NOMO-1 treated with DMSO at 0.1 percent for 48 hours (cell line): ENCODE measurements around the gene CCL1.

Experiments used
- DNase-seq: peaks from one replicate; lab custom pipeline; 2025; ENCODE audit not compliant: unreplicated experiment; lab: John Stamatoyannopoulos, UW

The CCL1 gene

DNA sequence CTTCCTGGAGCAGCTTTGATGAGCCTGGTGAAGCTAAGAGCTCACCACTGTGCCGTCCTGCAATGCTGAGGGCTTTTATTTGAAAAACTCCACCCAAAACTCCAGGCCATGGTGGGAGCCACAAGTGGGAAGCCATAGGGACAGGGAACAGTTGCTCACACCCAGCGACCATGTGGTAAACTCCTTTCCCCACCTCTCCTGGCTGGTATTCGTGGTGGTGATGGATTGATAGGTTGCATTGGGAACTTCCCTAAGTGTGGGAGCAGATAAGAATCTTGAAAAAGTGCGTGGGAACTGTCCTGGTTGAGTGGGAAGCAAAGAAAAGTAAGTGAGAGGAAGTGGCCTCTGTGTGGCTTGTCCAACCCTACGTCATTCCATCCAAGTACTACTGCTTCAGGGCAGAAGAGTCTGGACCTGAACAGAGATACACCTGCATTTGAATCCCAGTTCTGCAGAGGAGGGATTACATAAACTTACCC, at the start of gene CCL1:
CCL1 (minus strand) TSS at position 51 of the 479 bp plus-strand sequence. CDS start 72 bp downstream, outside the sequence.
- no peak for DNase-seq

DNA sequence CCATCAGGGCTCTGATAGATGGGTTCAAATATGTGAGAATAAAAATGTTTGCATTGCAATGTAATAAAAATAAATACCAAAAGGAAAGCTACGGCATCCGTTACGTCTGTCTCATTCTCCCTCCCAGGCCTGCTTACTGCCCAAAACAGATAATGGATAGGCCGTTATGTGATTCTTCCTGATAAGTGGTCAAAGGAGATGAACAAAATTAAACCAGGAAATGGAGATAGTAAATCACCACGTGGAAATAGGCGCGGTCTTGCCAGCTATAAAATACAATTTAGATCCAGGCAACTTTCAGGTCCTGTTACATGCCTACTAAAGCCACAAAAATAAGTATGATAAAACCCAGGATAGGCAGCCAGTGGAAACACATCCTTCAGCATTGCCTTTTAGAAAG, 49.5 kb upstream of the CCL1 start:
- no peak for DNase-seq

GRCh38 chr17:34411646-34412421, 48.8 kb upstream of the CCL1 start:
- DNase-seq: no peak

DNA sequence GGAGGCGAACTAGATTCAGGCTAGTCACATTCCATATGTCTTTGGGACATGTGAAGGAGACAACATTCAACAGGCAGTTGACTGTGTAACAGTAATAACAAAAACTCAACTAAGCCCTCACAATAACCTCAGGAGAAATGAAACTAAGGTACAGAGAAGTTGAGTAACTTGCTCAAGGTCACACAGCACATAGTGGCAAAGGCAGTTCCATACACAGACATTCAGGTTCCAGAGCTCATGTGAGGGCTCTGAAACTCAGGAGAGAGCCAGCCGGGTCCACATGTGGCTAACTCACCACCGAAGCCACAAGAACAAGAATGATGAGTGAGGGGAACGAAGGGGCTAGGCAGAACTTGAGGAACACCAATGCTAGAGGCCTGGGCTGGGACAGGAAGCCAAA, 46.3 kb upstream of the CCL1 start:
- DNase-seq: no peak

DNA sequence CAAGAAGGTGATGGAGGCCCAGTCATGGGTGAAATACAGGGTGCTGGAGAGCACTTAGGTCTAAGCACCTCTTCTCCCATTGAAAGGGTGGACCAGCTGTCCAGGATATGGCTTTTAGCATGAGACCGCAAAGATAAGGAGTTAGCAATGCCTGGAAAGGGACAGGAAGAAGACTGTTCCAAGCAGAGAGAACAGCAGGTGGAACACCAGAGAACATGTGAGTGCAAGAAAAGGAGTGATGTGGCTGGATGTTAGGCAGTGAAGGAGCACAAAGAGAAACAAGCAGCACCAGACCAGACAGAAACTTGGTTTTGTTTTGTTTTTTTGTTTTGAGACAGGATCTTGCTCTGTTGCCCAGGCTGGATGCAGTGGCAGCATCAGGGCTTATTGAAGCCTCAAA, 45.4 kb upstream of the CCL1 start:
- DNase-seq: no peak

- no peak for DNase-seq
These were observed 43.2 kb upstream of the CCL1 start for GRCh38 chr17:34406226-34406625.

- DNase-seq: peak; percentile 53
These were observed 40.0 kb upstream of the CCL1 start for GRCh38 chr17:34403006-34403405.

DNA sequence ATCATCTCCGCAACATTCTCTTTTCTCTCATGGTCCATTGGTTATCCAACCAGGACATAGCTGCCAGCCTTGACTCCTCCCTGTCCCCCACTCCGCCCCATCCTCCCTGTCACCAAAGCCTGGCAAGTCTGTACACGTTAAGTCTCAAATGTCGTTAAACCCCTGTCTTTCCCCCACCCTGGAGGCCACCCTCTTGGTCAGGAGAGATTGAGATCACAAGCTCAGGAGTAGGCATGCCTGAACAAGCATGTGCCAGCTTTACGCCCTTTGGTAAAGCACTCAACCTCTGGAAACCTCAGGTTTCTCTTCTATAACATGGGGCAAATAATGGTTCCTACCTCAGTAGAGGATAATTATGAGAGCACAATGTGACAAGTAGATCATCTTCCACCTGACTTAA, 38.1 kb upstream of the CCL1 start:
- DNase-seq: peak; percentile 44

DNA sequence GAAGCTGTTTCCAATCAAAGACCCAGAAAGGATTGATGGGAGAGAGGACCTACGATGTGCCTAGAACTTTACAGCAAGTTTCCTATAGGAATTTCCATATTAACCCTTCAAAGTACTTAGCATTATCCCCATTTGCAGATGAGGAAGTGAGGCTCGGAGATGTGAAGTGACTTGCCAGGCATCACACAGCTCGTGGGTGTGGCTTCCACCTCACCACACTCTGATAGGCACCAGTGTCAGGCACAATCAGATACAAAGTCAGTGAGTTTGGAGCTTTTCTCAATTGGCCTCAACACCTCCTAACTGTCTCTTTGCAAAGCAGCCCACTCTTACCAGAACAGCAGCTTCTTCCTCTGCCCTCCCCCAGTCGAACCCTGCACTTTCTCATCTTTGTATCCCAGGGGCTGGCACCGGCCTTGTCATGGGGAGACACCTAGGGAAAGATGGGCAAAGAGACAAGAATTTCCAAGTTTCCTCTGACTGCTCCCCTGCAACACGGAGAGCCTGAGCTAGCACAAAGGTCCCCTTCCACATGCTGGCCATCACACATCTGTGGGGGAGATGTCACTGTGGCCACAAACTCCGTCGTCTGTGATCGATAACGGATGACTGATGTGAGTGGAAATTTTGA, 37.4 kb upstream of the CCL1 start:
- no peak for DNase-seq

- no peak for DNase-seq
These were observed 36.7 kb upstream of the CCL1 start for GRCh38 chr17:34399725-34400124.

GRCh38 chr17:34398990-34399389, 36.0 kb upstream of the CCL1 start:
- DNase-seq: peak; percentile 98

DNA sequence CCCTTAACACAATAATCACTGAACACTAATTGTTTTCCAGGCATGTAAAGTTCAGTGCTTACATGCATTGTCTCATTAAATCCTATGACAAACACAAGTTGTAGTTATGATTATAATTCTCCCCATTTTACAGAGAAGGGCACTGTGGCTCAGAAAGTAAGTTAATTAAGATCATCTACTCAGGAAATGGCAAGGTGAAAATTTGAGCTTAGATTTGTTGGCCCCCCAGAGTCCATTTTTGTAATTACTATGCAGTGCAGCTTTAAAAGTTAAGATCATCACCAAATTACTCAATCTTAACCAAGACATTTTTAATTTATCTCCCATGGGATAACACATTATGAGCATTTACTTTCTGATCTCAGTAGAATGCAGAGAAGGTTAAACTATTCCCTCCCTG, 34.2 kb upstream of the CCL1 start:
- no peak for DNase-seq

DNA sequence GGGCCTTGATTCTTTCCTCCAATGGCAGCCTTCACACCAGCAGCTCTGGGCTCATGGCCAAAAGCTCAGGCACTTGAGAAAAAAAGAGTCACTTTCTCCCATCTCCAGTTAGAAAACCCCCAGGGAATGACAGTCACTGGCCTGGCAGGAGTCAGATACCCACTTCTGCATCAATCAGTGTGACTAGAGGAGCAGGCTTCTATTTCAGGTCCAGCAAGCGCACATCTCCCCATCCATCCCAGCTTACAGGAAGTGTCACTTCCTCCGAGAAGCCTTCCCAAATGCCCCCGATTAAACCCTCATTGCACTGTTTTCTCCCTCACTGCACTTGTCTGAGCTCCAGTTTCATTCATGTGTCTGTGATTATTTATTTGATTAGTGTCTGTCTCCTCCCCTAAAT, 30.4 kb upstream of the CCL1 start:
- no peak for DNase-seq

- no peak for DNase-seq
These were observed 28.2 kb upstream of the CCL1 start for GRCh38 chr17:34391241-34391640.

DNA sequence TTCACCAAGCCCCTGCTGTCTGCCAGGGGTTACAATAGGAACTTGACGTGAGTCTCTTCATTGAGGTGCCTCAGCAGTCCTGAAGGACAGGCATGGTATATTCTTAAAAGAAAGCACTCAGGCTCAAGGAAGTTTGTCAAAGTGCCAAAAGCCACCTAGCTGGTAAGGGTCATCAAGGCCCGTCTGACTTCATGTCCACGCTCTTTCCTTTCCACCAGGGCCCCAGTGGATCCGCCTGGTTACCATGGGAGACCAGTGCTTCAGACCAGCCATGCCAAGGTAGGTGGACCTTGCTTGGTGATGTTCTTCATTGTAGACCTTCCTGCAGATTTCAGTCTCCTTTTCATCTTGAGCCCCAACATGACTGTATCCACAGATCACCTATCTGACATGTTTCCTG, 27.6 kb upstream of the CCL1 start:
- no peak for DNase-seq

GRCh38 chr17:34389126-34389750, 26.2 kb upstream of the CCL1 start:
- DNase-seq: no peak

GRCh38 chr17:34387566-34387965, 24.5 kb upstream of the CCL1 start:
- no peak for DNase-seq

- DNase-seq: peak; percentile 60
These were observed 23.9 kb upstream of the CCL1 start for GRCh38 chr17:34386697-34387550.

GRCh38 chr17:34386343-34386696, 23.3 kb upstream of the CCL1 start:
- no peak for DNase-seq

DNA sequence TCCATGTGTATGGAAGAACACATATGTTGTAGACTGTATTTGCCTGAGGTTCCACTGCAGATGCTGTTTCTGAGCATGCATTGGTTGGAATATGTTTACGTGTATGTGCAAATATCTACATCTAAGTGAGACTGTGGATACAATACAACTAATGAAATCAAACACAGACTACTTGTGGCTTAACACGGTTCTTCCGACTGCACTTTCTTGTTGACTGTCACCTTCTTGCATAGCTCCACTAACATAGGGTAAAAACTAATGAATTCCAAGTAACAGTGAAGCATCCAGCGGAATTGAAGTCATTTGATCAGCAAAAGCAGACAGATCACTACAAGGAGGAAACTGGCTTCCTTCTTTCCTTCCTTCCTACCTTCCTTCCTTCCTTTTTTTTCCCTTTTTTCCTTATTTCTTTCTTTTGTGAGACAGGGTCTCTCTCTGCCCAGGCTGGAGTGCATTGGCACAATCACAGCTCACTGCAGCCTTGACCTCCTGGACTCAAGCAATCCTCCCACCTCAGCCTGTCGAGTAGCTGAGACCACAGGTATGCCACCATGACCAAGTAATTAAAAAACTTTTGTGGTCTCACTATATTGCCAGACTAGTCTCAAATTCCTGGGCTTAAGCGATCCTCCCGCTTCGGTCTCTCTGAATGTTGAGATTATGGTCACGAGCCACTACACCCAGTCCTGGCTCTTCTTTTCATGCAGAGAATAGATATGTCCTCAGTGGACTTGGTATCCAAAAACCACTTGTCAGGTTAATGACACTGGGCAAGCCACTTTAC, 22.0 kb upstream of the CCL1 start:
- DNase-seq: no peak

GRCh38 chr17:34384271-34384670, 21.2 kb upstream of the CCL1 start:
- DNase-seq: no peak
